Subcutaneous abdominal adipose tissue (tissue), 5 donors: ENCODE measurements around the gene MYL5.
"Not testable (repeated sequence)": the region's sequence is repeated elsewhere in the genome, so short reads cannot be mapped to it uniquely, and the experiment has no call there.

Source experiments
- H3K27ac ChIP-seq: one replicate; pipeline ENCODE4 v1.7.0; 2013; ENCODE audit warnings: low read depth, mild to moderate bottlenecking, inconsistent platforms, low read length, moderate library complexity
- H3K27me3 ChIP-seq, 5 donors: one replicate each; pipeline ENCODE4 v1.7.0; 2013; ENCODE audit warnings: low read length in 5 of 5, inconsistent platforms in 1 of 5; ENCODE audit not compliant: control insufficient read depth in 5 of 5, insufficient read depth in 4 of 5
- H3K36me3 ChIP-seq, 5 donors: one replicate each; pipeline ENCODE4 v1.7.0; 2013; ENCODE audit warnings: low read length in 5 of 5; ENCODE audit not compliant: control insufficient read depth in 5 of 5, insufficient read depth in 5 of 5
- H3K4me1 ChIP-seq, 5 donors: one replicate each; pipeline ENCODE4 v1.7.0; 2013; ENCODE audit warnings: low read length in 5 of 5, mild to moderate bottlenecking in 3 of 5, moderate library complexity in 1 of 5; ENCODE audit not compliant: control insufficient read depth in 5 of 5, insufficient read depth in 5 of 5
- H3K4me3 ChIP-seq, 5 donors: one replicate each; pipeline ENCODE4 v1.7.0; 2013; ENCODE audit warnings: low read length in 5 of 5, low read depth in 1 of 5
- H3K9ac ChIP-seq, 5 donors: one replicate each; pipeline ENCODE4 v1.7.0; 2013; ENCODE audit warnings: low read length in 5 of 5, mild to moderate bottlenecking in 4 of 5, moderate library complexity in 3 of 5
- H3K9me3 ChIP-seq, 5 donors: one replicate each; pipeline ENCODE4 v1.7.0; 2013; ENCODE audit warnings: low read length in 5 of 5; ENCODE audit not compliant: control insufficient read depth in 5 of 5
- donor health status: healthy.
- donor health status: healthy.
- donor health status: healthy.
- donor health status: healthy.
- donor health status: healthy.

MYL5 gene

GRCh38 chr4:629915-630641 lies 44.3 kb upstream of the MYL5 start:
- Histone ChIP-seq H3K36me3 (no peaks in the 10 kb centered on the region), H3K9ac (no peak overlapping the region), H3K9me3 (peaks cover 4 to 19% (median 18%) of the 10 kb centered on the region in 5 donors), H3K27me3 (peaks cover 0 to 18% (median 10%) of the 10 kb centered on the region in 5 donors), H3K4me3 (no peak overlapping the region), H3K4me1 (no peaks in the 10 kb centered on the region), H3K27ac (no peak overlapping the region)

- no peak overlapping the region for H3K4me3 ChIP-seq
- H3K9me3 ChIP-seq, result peaks cover 4 to 19% (median 18%) of the 10 kb centered on the region in 5 donors
- no peak overlapping the region for H3K27ac ChIP-seq
- H3K4me1 ChIP-seq, result no peaks in the 10 kb centered on the region
- H3K9ac ChIP-seq, result no peak overlapping the region
- H3K36me3 ChIP-seq, result no peaks in the 10 kb centered on the region
- H3K27me3 ChIP-seq, result peaks cover 0 to 20% (median 12%) of the 10 kb centered on the region in 5 donors
Measured at GRCh38 chr4:630656-631055, 43.7 kb upstream of the MYL5 start.

- Histone ChIP-seq H3K9ac (no peak overlapping the region), H3K4me1 (no peaks in the 10 kb centered on the region), H3K4me3 (no peak overlapping the region), H3K27ac (no peak overlapping the region), H3K9me3 (peaks cover 4 to 19% (median 18%) of the 10 kb centered on the region in 5 donors), H3K27me3 (peaks cover 0 to 27% (median 21%) of the 10 kb centered on the region in 5 donors), H3K36me3 (no peaks in the 10 kb centered on the region)
Measured at GRCh38 chr4:632196-632790, 42.0 kb upstream of the MYL5 start.

GRCh38 chr4:632926-633325 lies 41.4 kb upstream of the MYL5 start:
- H3K27me3 ChIP-seq, result peaks cover 3 to 29% (median 22%) of the 10 kb centered on the region in 5 donors

GRCh38 chr4:633406-633805 lies 40.9 kb upstream of the MYL5 start:
- Histone ChIP-seq H3K4me1 (no peaks in the 10 kb centered on the region), H3K36me3 (no peaks in the 10 kb centered on the region), H3K27me3 (peaks cover 3 to 26% (median 22%) of the 10 kb centered on the region in 5 donors), H3K9ac (no peak overlapping the region), H3K9me3 (peaks cover 4 to 19% (median 18%) of the 10 kb centered on the region in 5 donors), H3K4me3 (no peak overlapping the region), H3K27ac (no peak overlapping the region)

More at GRCh38 chr4:632926-633325, 41.4 kb upstream of the MYL5 start:
- Histone ChIP-seq H3K9ac (no peak overlapping the region), H3K27ac (no peak overlapping the region), H3K4me3 (no peak overlapping the region), H3K9me3 (peaks cover 4 to 19% (median 18%) of the 10 kb centered on the region in 5 donors), H3K36me3 (no peaks in the 10 kb centered on the region), H3K4me1 (no peaks in the 10 kb centered on the region)

GRCh38 chr4:633976-634598 lies 40.3 kb upstream of the MYL5 start:
- Histone ChIP-seq H3K36me3 (no peaks in the 10 kb centered on the region), H3K27ac (no peak overlapping the region), H3K4me1 (no peaks in the 10 kb centered on the region), H3K9ac (no peak overlapping the region), H3K27me3 (peaks cover 3 to 23% (median 19%) of the 10 kb centered on the region in 5 donors), H3K4me3 (no peak overlapping the region), H3K9me3 (peaks cover 4 to 19% (median 18%) of the 10 kb centered on the region in 5 donors)

- no peaks in the 10 kb centered on the region for H3K36me3 ChIP-seq
- no peak overlapping the region for H3K4me3 ChIP-seq
- H3K9ac ChIP-seq, result no peak overlapping the region
- peaks cover 4 to 19% (median 18%) of the 10 kb centered on the region in 5 donors for H3K9me3 ChIP-seq
- H3K27ac ChIP-seq, result no peak overlapping the region
- peaks cover 3 to 20% (median 14%) of the 10 kb centered on the region in 5 donors for H3K27me3 ChIP-seq
- no peaks in the 10 kb centered on the region for H3K4me1 ChIP-seq
Measured at GRCh38 chr4:634599-634985, 39.8 kb upstream of the MYL5 start.

GRCh38 chr4:635066-635835 lies 39.1 kb upstream of the MYL5 start:
- H3K27ac ChIP-seq, H3K36me3 ChIP-seq, H3K4me1 ChIP-seq, H3K9ac ChIP-seq, H3K4me3 ChIP-seq: not testable (repeated sequence)
- peaks cover 3 to 17% (median 10%) of the 10 kb centered on the region in 5 donors for H3K27me3 ChIP-seq
- H3K9me3 ChIP-seq, result peaks cover 4 to 19% (median 18%) of the 10 kb centered on the region in 5 donors

- Histone ChIP-seq H3K36me3 (no peaks in the 10 kb centered on the region), H3K4me1 (no peaks in the 10 kb centered on the region), H3K27me3 (peaks cover 3 to 17% (median 9%) of the 10 kb centered on the region in 5 donors), H3K27ac (no peak overlapping the region), H3K9ac (no peak overlapping the region), H3K9me3 (peaks cover 4 to 19% (median 18%) of the 10 kb centered on the region in 5 donors), H3K4me3 (no peak overlapping the region)
Measured at GRCh38 chr4:635851-636627, 38.3 kb upstream of the MYL5 start.
